Fibroblast of skin of scalp (primary cell): Measurements from ENCODE around the gene ONECUT3.

Source experiments
- DNase-seq: peaks from one replicate; pipeline ENCODE4 v3.0.0-alpha.2; 2013

ONECUT3 gene

GRCh38 chr19:1799695-1800342 lies 46.5 kb downstream of the ONECUT3 start:
- no peak for DNase-seq

GRCh38 chr19:1804858-1805257 lies 51.6 kb downstream of the ONECUT3 start:
- DNase-seq, result no peak

- DNase-seq, result no peak
Measured at GRCh38 chr19:1805401-1806183, 52.3 kb downstream of the ONECUT3 start.

GRCh38 chr19:1806184-1807029 lies 53.1 kb downstream of the ONECUT3 start:
- no peak for DNase-seq

GRCh38 chr19:1807030-1807694 lies 53.9 kb downstream of the ONECUT3 start:
- DNase-seq, result no peak

GRCh38 chr19:1807695-1808394 lies 54.5 kb downstream of the ONECUT3 start:
- no peak for DNase-seq

GRCh38 chr19:1808395-1808731 lies 55.1 kb downstream of the ONECUT3 start:
- DNase-seq, result no peak

GRCh38 chr19:1809678-1810077 lies 56.4 kb downstream of the ONECUT3 start:
- DNase-seq, result no peak

- no peak for DNase-seq
Measured at GRCh38 chr19:1810439-1811160, 57.3 kb downstream of the ONECUT3 start.

- DNase-seq, result peak; percentile 51
Measured at GRCh38 chr19:1811472-1811894, 58.2 kb downstream of the ONECUT3 start.

- no peak for DNase-seq
Measured at GRCh38 chr19:1811942-1812425, 58.7 kb downstream of the ONECUT3 start, which contains the start of gene ATP8B3. ATP8B3 (minus strand) TSS chr19:1812276; CDS start chr19:1811736, 540 bp downstream.

GRCh38 chr19:1812426-1813191 lies 59.3 kb downstream of the ONECUT3 start:
- peak; percentile 92 for DNase-seq

GRCh38 chr19:1813192-1814182 lies 60.2 kb downstream of the ONECUT3 start:
- DNase-seq, result no peak

- no peak for DNase-seq
Measured at GRCh38 chr19:1814391-1814790, 61.1 kb downstream of the ONECUT3 start.

GRCh38 chr19:1814833-1815604 lies 61.7 kb downstream of the ONECUT3 start:
- DNase-seq, result no peak

GRCh38 chr19:1815605-1816529 lies 62.6 kb downstream of the ONECUT3 start:
- no peak for DNase-seq
